Measurements from ENCODE around the gene CD40LG.

The CD40LG gene

GRCh38 chrX:136647677-136648360, at the start of gene CD40LG:
TSS of gene CD40LG (plus strand) at chrX:136648158. CDS start at chrX:136648249, 91 bp downstream.
- Histone ChIP-seq H3K36me3 (ENCODE audit: control insufficient read depth, insufficient read depth, low read length) (no peaks in the 10 kb centered on the region), H3K27me3 (ENCODE audit: control insufficient read depth, insufficient read depth, low read length) (no peaks in the 10 kb centered on the region), H3K9me3 (ENCODE audit: control insufficient read depth, low read length) (no peaks in the 10 kb centered on the region), H3K4me3 (ENCODE audit: low read length) (no peak within 1 kb of the TSS), H3K9ac (ENCODE audit: low read length) (no peak within 1 kb of the TSS), H3K4me1 (ENCODE audit: control insufficient read depth, insufficient read depth, low read length) (no peaks in the 10 kb centered on the region)

DNA sequence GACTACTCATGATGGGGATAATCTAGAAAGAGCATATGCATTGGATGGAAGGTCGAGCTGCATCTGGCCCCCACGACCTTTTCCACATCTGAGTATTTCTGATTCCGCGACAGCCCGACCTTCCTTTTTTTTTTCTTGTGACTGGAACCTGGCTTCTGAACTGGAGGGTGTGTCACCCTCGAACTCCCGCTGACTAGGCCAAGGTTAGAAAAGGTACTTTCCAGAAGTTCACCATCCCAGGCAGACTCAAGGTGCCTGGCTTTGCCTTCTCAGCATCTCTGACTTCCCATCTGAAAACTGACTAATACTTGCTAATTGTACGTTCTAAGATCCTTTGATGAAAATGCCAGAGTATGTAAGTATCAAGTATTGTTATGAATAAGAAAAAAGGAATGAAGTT, 49.3 kb upstream of the CD40LG start:
- Histone ChIP-seq H3K4me3 (ENCODE audit: low read length) (no peak overlapping the region), H3K9ac (ENCODE audit: low read length) (no peak overlapping the region), H3K36me3 (ENCODE audit: control insufficient read depth, insufficient read depth, low read length) (no peaks in the 10 kb centered on the region), H3K9me3 (ENCODE audit: control insufficient read depth, low read length) (no peaks in the 10 kb centered on the region), H3K27me3 (ENCODE audit: control insufficient read depth, insufficient read depth, low read length) (no peaks in the 10 kb centered on the region), H3K4me1 (ENCODE audit: control insufficient read depth, insufficient read depth, low read length) (no peaks in the 10 kb centered on the region)

DNA sequence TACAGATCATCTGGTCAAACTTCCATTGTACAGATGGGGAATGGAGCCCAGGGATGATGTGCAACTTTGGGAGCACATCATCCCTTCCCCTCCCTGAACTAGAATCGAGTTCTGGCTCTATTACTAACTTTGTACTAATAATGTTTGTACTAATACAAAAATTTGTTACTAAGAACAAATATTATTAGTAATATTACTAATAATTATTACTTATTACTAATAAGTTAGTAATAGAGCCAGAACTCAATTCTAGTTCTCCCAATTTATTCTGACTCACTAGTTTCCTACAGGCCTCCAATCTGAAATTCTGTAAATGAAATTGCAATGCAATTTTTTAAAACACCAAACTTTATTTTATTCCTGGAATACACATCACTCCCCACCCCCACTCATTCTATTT, 47.9 kb upstream of the CD40LG start:
- H3K36me3 ChIP-seq (ENCODE audit: control insufficient read depth, insufficient read depth, low read length), result no peaks in the 10 kb centered on the region
- no peaks in the 10 kb centered on the region for H3K4me1 ChIP-seq (ENCODE audit: control insufficient read depth, insufficient read depth, low read length)
- H3K9me3 ChIP-seq (ENCODE audit: control insufficient read depth, low read length), result no peaks in the 10 kb centered on the region
- H3K4me3 ChIP-seq (ENCODE audit: low read length), result no peak overlapping the region
- no peak overlapping the region for H3K9ac ChIP-seq (ENCODE audit: low read length)
- H3K27me3 ChIP-seq (ENCODE audit: control insufficient read depth, insufficient read depth, low read length), result no peaks in the 10 kb centered on the region

GRCh38 chrX:136607236-136607635, 40.7 kb upstream of the CD40LG start:
- no peak overlapping the region for H3K9ac ChIP-seq (ENCODE audit: low read length)
- no peaks in the 10 kb centered on the region for H3K9me3 ChIP-seq (ENCODE audit: control insufficient read depth, low read length)
- no peaks in the 10 kb centered on the region for H3K36me3 ChIP-seq (ENCODE audit: control insufficient read depth, insufficient read depth, low read length)
- no peaks in the 10 kb centered on the region for H3K4me1 ChIP-seq (ENCODE audit: control insufficient read depth, insufficient read depth, low read length)
- no peak overlapping the region for H3K4me3 ChIP-seq (ENCODE audit: low read length)
- no peaks in the 10 kb centered on the region for H3K27me3 ChIP-seq (ENCODE audit: control insufficient read depth, insufficient read depth, low read length)

GRCh38 chrX:136608295-136608933, 39.5 kb upstream of the CD40LG start:
- H3K9ac ChIP-seq (ENCODE audit: low read length), result no peak overlapping the region
- H3K4me3 ChIP-seq (ENCODE audit: low read length), result no peak overlapping the region
- H3K27me3 ChIP-seq (ENCODE audit: control insufficient read depth, insufficient read depth, low read length), result no peaks in the 10 kb centered on the region
- H3K4me1 ChIP-seq (ENCODE audit: control insufficient read depth, insufficient read depth, low read length), result no peaks in the 10 kb centered on the region
- H3K36me3 ChIP-seq (ENCODE audit: control insufficient read depth, insufficient read depth, low read length), result no peaks in the 10 kb centered on the region
- H3K9me3 ChIP-seq (ENCODE audit: control insufficient read depth, low read length), result no peaks in the 10 kb centered on the region

GRCh38 chrX:136616987-136617685, 30.8 kb upstream of the CD40LG start:
- Histone ChIP-seq H3K4me1 (ENCODE audit: control insufficient read depth, insufficient read depth, low read length) (no peaks in the 10 kb centered on the region), H3K4me3 (ENCODE audit: low read length) (no peak overlapping the region), H3K27me3 (ENCODE audit: control insufficient read depth, insufficient read depth, low read length) (no peaks in the 10 kb centered on the region), H3K36me3 (ENCODE audit: control insufficient read depth, insufficient read depth, low read length) (no peaks in the 10 kb centered on the region), H3K9ac (ENCODE audit: low read length) (no peak overlapping the region), H3K9me3 (ENCODE audit: control insufficient read depth, low read length) (no peaks in the 10 kb centered on the region)

- Histone ChIP-seq H3K9ac (ENCODE audit: low read length) (no peak overlapping the region), H3K36me3 (ENCODE audit: control insufficient read depth, insufficient read depth, low read length) (no peaks in the 10 kb centered on the region), H3K4me3 (ENCODE audit: low read length) (no peak overlapping the region), H3K27me3 (ENCODE audit: control insufficient read depth, insufficient read depth, low read length) (no peaks in the 10 kb centered on the region), H3K9me3 (ENCODE audit: control insufficient read depth, low read length) (no peaks in the 10 kb centered on the region), H3K4me1 (ENCODE audit: control insufficient read depth, insufficient read depth, low read length) (no peaks in the 10 kb centered on the region)
These were observed 28.0 kb upstream of the CD40LG start for GRCh38 chrX:136619899-136620505.

DNA sequence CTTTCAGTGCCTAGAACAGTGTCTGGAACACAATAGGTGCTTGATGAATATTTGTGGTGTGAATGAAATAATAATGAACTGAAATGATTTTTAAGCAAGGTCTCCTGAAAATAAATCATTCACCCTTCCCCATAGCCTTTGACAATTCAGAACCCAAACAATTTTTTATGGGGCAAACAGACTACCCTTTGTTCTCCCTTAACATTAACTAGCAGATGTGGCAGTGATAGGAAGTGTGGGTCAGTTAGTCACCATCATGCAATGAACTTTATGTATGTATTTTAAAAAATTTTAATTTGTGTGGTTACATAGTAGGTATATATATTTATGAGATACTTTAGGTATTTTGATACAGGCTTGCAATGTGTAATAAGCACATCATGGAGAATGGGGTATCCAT, 27.2 kb upstream of the CD40LG start:
- no peaks in the 10 kb centered on the region for H3K36me3 ChIP-seq (ENCODE audit: control insufficient read depth, insufficient read depth, low read length)
- H3K9ac ChIP-seq (ENCODE audit: low read length), result no peak overlapping the region
- no peaks in the 10 kb centered on the region for H3K9me3 ChIP-seq (ENCODE audit: control insufficient read depth, low read length)
- H3K27me3 ChIP-seq (ENCODE audit: control insufficient read depth, insufficient read depth, low read length), result no peaks in the 10 kb centered on the region
- no peaks in the 10 kb centered on the region for H3K4me1 ChIP-seq (ENCODE audit: control insufficient read depth, insufficient read depth, low read length)
- H3K4me3 ChIP-seq (ENCODE audit: low read length), result no peak overlapping the region

DNA sequence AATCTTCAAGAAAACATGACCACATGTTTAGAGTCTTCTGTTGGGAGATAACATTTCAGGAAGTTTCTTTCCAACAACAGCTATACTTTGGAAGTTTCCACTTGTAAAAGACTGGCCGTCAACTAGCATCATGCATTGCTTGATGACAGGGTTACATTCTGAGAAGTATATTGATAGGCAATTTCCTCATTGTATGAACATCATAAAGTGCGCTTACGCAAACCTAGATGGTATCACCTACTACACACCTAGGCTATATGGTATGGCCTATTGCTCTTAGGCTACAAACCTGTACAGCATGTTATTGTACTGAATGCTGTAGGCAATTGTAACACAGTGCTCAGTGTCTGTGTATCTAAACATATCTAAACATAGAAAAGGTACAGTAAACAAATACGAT, 25.4 kb upstream of the CD40LG start:
- H3K36me3 ChIP-seq (ENCODE audit: control insufficient read depth, insufficient read depth, low read length), result no peaks in the 10 kb centered on the region
- H3K9me3 ChIP-seq (ENCODE audit: control insufficient read depth, low read length), result no peaks in the 10 kb centered on the region
- H3K4me3 ChIP-seq (ENCODE audit: low read length), result no peak overlapping the region
- no peak overlapping the region for H3K9ac ChIP-seq (ENCODE audit: low read length)
- no peaks in the 10 kb centered on the region for H3K27me3 ChIP-seq (ENCODE audit: control insufficient read depth, insufficient read depth, low read length)
- H3K4me1 ChIP-seq (ENCODE audit: control insufficient read depth, insufficient read depth, low read length), result no peaks in the 10 kb centered on the region

DNA sequence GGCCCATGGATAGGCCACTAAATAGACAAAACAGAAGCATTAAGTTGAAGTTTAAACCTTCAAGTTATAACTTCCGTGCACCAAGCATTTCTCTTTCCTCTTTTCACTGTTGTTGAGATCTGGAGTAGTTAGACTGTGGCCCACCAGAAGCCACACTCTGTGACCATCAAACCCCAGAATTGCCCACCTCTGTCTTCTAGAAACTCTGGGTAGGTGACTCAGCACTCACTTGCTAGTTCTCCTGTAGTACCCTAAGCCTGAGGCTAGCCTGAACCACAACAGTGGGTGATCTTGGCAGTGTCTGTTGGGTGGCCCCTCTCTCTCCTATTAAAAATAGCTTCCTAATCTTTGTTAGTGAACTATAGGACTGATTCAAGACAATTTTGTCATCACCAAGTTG, 24.6 kb upstream of the CD40LG start:
- no peak overlapping the region for H3K4me3 ChIP-seq (ENCODE audit: low read length)
- no peaks in the 10 kb centered on the region for H3K9me3 ChIP-seq (ENCODE audit: control insufficient read depth, low read length)
- H3K9ac ChIP-seq (ENCODE audit: low read length), result no peak overlapping the region
- no peaks in the 10 kb centered on the region for H3K27me3 ChIP-seq (ENCODE audit: control insufficient read depth, insufficient read depth, low read length)
- H3K36me3 ChIP-seq (ENCODE audit: control insufficient read depth, insufficient read depth, low read length), result no peaks in the 10 kb centered on the region
- no peaks in the 10 kb centered on the region for H3K4me1 ChIP-seq (ENCODE audit: control insufficient read depth, insufficient read depth, low read length)

GRCh38 chrX:136625246-136625645, 22.7 kb upstream of the CD40LG start:
- Histone ChIP-seq H3K4me1 (ENCODE audit: control insufficient read depth, insufficient read depth, low read length) (no peaks in the 10 kb centered on the region), H3K9me3 (ENCODE audit: control insufficient read depth, low read length) (no peaks in the 10 kb centered on the region), H3K9ac (ENCODE audit: low read length) (no peak overlapping the region), H3K36me3 (ENCODE audit: control insufficient read depth, insufficient read depth, low read length) (no peaks in the 10 kb centered on the region), H3K27me3 (ENCODE audit: control insufficient read depth, insufficient read depth, low read length) (no peaks in the 10 kb centered on the region), H3K4me3 (ENCODE audit: low read length) (no peak overlapping the region)

DNA sequence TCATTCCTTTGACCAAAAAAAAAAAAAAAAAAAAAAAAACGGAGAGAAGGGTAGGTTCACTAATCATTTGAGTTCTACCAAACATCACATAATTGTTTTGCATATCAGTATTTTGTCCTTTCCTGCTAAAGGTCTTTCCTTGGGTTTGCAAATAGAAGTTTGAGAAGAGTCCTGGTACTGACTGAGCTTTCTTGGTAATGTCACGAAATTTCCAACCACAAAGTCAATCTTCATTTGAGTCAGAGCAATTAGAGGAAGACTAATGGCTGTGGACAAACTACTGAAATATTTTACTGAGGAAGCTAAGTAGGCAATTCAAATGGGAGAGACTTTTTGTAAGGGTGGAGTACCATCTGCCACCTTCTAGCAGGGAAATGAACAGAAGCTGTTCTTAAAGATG, 21.7 kb upstream of the CD40LG start:
- Histone ChIP-seq H3K9me3 (ENCODE audit: control insufficient read depth, low read length) (no peaks in the 10 kb centered on the region), H3K36me3 (ENCODE audit: control insufficient read depth, insufficient read depth, low read length) (no peaks in the 10 kb centered on the region), H3K9ac (ENCODE audit: low read length) (no peak overlapping the region), H3K4me1 (ENCODE audit: control insufficient read depth, insufficient read depth, low read length) (no peaks in the 10 kb centered on the region), H3K4me3 (ENCODE audit: low read length) (no peak overlapping the region), H3K27me3 (ENCODE audit: control insufficient read depth, insufficient read depth, low read length) (no peaks in the 10 kb centered on the region)
